HG02981 (cell line): Measurements from ENCODE around the gene MAPRE2.

Experiments
- ATAC-seq: cut with Tn5 transposase; IDR thresholded peaks from one replicate; pipeline ENCODE4 v1.9.1; 2021; ENCODE audit warnings: mild to moderate bottlenecking, moderate library complexity; ENCODE audit not compliant: unreplicated experiment

The MAPRE2 gene

DNA sequence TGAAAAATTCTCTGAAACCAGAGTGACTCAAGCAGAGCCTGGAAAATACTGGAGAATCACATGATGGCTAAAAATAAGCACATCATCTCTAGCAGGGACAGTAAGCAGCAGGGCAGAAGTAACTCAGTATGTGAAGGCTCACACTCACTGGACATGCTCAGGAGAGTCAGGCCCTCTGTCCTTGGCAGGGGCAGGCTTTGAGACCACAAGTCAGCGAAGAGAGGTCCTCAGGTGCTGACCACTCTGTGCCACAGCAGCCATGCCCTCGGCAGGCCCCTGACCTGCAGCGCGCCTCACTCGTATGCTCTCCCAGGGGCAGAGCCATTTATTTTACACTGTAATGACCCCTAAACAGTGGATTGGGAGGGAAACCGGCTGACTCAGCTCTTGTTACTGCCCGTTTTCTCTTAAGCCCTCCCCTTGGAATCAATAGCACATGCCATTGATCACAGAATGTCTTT, 76.8 kb downstream of the MAPRE2 start:
- ATAC-seq = no peak

DNA sequence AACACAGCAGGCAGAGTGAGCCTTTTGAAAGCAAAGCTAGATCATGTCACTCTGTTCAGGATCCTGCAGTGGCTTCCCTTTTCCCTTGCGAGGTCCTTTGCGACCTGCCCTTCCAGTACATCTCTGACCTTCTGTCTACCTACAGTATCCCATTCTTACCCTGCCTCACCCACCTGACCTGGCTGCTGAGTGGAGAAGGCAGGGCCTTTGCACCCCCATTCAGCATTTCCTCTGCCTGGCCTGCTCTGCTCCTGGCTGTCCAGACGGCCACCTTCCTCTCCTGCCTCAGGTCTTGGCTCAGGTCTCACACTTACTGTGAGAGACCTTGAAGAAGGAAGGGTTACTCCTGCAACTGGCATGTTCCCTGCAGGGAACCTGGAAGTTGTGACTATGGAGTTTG, 77.4 kb downstream of the MAPRE2 start:
- ATAC-seq = no peak

DNA sequence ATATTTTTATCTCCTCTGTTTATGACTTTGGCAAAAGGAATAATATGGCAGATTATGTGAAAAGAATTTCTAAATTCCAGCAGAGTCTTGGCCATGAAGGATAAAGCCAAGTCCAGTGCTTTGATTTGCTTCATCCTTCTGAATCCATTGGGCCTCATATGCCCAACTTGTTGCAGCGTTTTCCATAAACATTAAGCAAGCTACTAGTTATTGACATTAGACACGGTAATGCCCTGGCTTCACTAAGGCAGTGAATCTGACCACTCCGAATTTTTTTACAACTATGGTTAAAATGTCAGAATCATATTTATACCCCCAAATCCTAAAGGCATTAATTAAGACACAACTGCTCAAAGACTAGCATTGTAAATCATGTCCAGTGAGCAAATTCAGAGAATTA, 79.8 kb downstream of the MAPRE2 start:
- no peak for ATAC-seq

DNA sequence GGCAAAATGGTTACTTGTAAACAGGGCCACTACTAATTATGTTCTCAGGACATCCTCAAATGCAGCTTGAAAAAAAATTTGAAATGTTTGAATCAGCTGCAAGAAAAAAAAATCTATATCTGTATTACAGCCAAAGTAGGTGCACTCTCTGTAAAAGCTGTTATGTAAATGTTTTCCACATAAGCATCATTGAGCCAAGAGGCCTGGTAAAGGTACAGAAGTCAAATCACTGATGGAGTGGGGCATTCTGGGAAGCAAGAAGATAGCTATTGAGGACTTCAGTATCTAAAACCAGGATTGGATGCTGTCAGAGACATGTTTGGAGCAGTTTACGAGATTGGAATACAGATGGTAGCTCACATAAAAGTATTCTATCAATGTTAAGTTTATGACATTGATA, 80.3 kb downstream of the MAPRE2 start:
- ATAC-seq = no peak

DNA sequence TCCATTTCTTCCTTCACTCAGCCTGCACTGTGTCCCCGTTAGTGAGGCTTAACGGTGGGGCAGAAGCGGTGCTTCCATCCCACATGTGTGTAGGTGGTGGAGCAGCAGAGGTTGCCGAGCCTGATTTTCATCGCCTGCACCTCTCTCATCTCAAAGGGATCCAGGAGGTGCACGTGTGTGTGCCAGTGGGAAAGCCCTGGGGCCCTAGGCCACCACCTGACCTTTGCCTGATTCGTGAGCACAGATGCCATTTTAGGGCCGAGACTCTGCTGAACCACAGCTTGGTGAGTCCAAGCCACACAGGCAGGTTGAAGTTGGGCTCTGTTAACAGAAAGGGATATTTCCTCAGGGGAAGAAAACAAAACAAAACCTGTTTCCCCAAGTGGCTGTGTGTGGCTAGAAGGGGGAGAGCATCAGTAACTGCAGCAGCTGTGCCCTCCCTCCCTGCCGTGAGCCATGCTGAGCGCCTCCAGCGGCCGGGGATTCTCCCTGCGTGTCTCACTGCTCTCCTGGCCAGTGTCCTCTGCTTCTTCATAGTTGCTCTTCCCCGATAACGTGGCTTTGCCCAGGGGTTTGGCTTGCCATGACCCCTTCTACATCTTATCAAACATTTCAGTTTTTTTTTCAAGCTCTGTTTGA, 81.5 kb downstream of the MAPRE2 start:
- peak; percentile 99 for ATAC-seq

DNA sequence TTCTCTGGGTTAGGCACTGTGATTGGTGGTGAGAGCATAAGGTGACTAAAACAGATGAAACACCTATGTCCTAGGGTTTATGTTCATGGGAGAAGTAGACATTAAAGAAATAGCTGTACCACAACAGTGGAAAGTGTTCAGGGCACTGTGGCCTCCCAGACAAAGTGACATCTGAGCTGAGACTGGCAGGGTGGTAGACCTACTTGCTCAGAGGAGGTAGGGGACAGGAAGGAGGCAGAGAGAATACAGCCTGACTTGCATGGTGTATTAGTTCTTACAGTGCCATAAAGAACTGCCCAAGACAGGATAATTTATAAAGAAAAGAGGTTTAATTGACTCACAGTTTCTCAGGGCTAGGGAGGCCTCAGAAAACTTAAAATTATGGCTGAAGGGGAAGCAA, 82.6 kb downstream of the MAPRE2 start:
- no peak for ATAC-seq

DNA sequence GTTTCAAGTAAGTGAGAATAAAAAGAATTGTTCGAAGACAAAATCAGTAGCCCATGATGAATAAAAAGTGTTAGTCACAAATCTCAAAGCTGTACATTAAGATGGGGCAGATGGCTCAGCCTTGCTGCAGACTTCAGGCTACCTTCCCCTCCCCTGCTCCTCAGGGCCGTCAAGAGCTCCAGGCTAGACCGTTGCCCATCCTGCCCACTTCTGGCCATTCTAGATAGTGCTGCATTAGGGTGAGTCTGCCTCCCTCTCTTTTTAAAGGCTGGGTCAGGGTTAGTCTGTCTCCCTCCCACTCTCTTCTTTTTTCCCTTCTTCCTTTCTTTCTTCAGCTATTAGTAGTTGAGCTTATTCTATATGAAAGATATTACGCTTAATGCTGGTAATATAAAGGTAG, 86.0 kb downstream of the MAPRE2 start:
- no peak for ATAC-seq

DNA sequence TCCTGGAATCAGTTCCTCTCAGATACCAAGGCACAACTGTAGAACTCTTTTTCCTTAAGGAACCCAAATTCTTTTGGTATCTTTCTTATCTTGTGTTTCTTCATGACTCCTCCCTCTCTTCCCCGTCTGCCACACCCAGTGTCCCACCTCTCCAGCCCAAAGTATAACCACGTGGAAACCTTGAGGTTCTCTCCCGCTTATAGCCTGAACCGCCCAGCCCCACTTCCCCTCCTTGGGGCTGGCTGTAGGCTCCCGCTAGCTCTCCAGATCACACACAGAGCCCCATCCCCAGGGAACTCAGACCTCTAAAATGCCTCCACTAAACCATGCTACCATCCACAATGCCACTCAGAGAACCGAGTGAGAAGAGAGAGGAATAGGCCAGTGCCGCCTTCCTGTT, 87.5 kb downstream of the MAPRE2 start:
- no peak for ATAC-seq

DNA sequence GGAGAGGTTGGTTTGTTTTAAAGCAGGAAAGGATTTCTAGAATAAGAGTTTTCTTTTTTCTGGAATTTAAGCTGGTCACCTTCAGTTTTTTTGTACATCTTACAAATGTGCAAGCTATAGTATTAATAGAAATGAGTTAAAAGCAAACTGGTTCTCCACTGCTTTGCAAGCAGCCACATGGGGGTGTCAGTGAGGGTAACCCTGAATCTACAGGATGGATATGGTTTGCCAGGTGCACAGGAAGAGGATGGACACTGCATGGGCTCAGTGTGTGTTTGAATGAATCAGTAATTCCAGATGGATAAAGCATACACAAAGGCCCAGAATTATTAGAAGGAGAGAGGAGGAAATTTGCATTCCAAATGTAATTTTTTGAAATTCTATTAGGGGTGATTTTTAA, 89.0 kb downstream of the MAPRE2 start:
- no peak for ATAC-seq

DNA sequence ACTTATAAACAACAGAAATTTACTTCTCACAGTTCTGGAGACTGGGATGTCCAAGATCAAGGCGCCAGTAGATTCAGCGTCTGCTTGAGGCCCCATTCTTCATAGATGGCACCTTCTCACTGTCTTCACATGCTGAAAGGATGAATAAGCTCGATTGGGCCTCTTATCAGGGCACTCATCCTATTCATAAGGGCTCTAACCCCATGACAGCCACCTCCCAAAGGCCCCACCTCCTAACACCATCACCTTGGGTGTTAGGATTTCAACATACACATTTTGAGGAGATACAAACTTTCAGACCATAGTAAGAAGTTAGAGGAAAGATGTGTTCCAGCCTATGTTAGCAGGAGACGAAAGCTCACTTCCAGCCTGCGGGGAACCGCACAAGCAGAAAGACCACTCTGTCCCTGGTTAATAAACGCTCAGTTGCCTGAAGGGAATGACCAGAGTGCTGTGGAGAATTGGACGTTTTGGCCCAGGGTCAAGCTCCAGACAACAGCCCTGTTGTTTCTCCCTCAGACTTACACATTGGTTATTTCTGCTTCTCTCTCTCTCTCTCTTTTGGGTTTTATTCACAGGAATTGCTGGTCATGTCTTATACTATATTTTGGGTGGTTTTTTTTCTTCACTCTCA, 90.3 kb downstream of the MAPRE2 start:
- no peak for ATAC-seq

DNA sequence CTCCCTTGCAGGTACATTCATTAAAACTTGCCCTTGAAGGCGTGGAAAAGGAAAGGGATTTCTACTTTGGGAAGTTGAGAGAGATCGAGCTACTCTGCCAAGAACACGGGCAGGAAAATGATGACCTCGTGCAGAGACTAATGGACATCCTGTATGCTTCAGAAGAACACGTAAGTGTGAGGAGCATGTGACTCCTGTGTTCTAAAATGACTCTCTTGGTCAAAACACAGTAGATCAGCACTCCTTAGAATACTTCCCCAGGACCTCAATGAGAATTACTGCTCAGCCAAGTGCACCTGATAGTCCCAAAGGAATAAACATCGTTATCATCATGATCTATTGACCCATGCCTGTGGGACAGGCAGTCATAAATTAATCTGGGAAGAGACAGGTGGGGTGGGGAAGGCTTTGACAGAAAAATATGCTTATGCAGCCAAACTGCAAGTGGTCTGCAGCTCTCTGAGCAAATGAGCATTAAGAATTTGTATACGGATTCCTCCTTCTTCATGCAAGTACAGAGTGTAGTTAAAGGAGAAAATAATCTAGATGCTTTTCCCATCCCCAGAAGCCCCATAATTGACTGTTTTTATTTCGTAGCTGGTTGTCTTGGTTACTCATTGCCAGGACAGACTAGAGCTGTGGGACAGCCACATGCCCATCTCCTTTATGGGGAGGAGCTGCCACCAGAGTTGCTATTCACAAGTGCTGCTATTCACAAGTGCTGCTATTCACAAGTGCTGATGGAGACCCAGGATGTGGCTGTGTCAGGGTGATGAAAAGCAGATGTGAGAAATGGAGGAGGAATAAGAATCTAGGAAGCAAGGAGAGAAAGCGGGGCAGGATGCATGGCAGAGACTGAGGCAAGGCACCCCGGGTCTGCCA, 91.0 kb downstream of the MAPRE2 start:
- no peak for ATAC-seq

DNA sequence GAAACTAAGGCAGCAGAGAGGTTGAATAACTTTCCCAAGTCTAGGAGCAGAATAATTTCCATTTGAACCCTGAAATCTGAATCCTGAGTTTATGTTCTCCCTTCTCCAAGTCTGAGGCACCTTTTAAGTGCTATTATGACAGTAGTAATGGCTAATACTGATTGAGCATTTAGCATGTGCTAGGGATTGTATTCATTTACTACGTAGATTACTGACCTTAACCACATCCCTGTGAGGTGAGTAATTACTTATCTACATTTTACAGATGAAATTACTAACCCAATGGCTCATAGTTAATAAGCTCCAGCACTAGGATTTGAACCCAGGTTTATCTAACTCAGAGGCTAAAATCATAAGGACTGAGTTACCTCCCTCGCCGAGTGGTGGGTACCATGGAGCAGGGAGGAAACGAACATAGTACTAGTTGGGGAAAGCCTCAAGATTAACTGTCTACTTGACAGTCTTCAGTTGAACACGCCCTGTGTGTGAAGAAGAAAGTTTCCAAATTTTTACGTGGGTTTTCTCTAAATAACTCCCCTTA, 93.0 kb downstream of the MAPRE2 start:
- ATAC-seq = no peak

DNA sequence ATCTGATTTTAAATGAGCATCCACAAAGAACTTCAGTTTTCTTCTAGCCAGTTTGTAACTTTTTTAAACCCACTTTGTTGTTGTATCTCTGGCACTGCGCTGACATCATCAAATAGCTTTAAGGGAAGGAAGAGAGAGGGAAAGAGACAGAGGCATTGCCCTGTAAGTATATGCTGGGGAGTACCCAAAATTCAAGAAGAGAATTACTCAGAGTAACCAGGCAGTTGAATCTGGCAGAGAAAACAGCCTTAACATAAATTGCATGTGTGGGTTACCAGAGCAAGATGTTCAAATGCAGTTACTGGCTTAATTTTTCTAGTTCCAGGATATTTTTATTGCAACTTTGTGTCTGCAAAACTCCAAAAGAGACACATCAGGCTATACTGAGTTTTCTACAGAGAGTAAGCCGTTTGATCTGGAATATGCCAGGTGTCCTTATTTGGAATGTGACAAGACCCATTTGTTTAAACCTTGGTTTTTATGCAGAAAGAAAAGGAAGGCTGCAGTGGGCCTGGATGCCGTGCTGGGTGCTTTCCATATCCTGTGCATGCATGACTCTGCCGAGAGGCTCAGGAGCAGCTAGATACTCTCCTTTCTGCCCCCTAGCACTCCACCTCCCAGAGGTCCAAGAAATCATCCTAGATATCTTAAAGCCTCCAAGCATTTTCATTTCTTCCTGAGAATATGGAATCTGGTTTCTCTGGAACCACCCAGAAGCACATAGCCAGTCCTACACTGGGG, 93.7 kb downstream of the MAPRE2 start:
- ATAC-seq = no peak

DNA sequence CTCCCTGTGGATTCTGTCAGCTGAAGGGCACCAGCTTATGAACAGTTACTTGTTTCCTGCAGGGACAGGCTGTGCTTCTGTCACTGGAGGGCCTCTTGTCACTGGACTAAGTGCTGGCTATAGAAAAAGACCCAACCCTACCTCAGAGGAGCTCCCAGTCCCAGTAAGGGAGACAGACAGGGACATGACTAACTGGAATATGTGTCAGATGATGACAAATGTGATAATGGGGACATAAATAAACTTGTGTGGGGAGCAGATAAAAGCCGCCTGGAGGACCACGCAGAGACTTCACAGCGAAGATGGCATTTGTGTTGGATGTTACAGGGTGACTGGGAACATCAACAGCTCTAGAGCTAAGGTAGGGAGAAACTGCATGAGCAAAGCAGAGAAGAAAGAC, 95.0 kb downstream of the MAPRE2 start:
- ATAC-seq = no peak

DNA sequence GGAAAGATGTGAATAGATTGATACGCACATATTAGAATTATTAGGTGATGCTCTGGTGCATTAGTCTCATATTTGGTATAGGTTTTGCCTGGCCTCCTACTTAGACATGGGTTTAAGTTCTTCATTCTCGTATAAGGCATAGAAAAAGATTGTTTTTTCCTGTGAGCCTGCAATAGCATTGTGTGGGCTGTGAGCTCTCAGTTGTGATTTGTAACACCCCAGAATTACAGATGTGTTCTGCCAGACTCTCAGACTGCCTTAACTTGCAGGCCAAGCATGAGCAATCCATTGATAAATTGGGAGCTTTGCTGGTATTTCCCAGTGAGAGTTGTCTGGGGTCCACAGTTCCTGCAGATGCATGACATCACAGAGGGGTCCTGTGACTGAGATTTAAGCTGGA, 95.7 kb downstream of the MAPRE2 start:
- no peak for ATAC-seq

DNA sequence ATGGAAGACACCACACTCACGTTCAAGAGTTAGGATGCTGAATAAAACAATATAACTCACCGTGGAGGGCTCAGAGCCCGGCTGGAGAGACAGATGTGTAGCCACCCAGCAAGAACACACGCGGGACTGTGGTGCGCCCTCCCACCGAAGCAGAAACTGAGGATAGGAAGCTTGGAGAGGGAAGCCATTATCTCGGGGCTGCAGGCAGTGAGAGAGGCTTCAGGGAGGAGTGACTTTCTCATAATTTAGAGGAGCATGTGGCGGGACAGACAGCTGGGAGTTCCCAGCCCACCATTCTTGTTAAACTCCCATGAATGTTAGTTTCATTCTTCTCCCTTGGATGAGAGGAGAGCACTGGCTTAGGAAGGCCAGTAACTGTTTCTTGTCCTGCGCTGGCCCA, 96.4 kb downstream of the MAPRE2 start:
- no peak for ATAC-seq

DNA sequence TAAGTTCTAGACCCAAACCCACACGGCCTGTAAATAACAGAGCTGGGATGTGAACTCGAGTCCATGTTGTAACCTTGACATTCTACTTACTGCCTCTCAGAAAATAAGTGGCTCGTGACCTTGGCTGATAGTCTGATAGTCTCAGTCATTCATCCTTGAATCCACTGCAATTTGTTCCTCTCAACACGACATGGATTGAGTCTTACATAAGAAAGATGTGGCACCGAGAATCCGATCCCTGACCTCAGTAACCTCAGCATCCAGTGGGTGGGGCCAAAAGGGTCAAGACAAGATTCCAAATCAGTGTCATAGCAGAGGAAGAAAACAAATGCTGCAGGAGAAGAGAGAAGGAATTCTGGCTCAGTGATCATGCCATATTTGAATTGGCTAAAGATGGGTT, 97.6 kb downstream of the MAPRE2 start:
- ATAC-seq = no peak

DNA sequence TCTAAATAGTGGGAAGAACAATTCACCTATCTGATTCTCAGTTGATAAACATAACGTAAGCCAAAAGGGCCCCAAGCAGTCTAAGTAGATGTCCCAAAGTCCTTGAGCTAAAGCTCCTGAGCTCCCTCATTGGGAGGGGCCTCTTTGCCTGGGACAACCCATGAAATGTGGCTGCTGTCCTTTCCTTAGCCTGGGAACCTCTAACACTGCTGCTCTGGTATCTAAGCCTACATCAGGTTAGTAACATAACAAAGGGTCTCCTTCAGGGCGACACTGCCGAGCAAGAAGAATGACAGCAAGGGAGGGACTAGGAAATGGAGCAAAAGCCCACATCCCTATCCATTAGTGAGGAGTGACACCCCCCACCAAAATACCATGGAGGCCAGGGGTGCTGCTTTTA, 98.3 kb downstream of the MAPRE2 start:
- no peak for ATAC-seq

DNA sequence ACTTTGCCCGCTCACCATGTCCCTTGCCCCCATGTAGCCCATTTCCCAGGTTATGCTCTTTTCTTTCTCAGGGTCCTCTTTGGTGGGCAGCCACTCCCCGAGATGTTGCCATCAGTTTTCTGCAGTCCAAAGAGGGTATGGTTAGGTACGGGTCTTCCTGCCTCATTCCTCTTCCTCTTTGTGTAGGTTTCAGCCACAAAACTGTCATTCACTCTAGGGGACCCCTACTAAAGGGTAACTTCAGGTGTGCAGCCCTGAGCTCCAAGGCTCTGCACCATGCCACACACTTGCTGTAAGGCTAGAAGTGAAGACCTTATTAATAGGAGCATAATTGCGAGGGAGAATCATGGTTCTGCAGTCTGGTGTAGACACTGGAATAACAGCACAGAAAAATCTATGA, 99.9 kb downstream of the MAPRE2 start:
- no peak for ATAC-seq

DNA sequence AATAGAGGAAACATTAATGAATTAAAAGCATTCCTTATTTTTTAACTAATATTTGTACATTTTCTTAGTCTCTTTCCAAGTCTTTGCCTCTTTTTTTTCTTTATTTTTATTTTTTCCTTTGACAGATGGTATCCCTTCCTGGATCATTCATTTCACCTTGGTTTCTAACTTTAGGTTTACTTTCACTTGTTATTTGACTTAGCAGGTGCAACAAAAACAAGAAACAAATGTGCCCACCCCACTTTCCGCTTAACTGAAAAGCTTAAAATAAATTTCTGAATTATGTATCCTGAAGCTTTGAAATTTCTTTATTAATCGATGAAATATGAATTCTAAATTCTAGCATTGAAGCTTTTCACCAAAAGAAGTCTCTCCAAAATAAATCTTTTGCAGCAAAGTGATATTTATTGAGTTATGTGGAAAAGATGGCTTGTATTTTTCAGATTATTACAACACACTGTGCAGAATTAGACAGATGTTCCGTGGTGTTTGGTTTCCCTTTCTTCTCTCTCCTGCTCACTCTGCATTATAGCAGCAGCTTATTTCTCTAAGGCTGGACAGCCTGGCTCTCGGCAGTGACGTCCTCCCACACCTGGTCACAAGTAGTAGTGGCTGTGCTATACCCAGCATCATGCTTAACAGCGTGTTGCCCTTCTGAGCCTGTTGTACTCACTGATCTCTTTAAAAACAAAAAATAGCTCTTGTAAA, 100.5 kb downstream of the MAPRE2 start:
- ATAC-seq = no peak

DNA sequence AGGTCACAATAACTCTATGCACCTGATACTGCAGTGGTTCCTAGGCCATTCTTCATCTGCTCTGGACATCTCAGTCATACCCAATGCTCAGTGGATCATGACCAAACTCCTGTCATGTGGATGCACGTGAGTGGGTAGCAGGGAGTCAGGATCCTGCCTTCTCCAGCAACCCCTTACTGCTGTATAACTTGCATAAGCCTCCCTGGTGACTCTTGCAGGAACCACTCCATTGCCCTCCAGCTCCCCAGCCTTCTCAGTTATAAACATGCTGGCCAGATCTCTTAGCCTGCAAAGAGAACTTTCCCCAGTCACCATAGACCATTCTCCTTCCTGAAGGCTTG, 101.0 kb downstream of the MAPRE2 start:
- ATAC-seq = no peak
